Esophagus muscularis mucosa (tissue), 4 donors: ENCODE results near the gene HECTD4. TPM values are rescaled to one million over a fixed set of nuclear protein-coding genes. Genes with fewer than 3 reads are reported as not detected.

Source experiments
- DNase-seq: peaks from one replicate; pipeline ENCODE4 v3.0.0-alpha.2; 2017; ENCODE audit errors: extremely low spot score
- H3K27ac ChIP-seq, 4 donors: fragments of 200-600 bp; sonication (generic); replicated peaks in 1 of 4; 1 replicate in 3 of 4; 2 replicates in 1 of 4; pipeline ENCODE4 v1.5.1; 2016 to 2019; ENCODE audit warnings: mild to moderate bottlenecking in 1 of 4
- H3K27me3 ChIP-seq, 4 donors: fragments of 200-600 bp; sonication (generic); one replicate each; pipeline versions ENCODE4 v1.5.1 to v1.6.0; 2016 to 2019
- H3K36me3 ChIP-seq, 4 donors: fragments of 200-600 bp; sonication (generic); one replicate each; pipeline ENCODE4 v1.5.1; 2016 to 2019
- H3K4me1 ChIP-seq, 4 donors: fragments of 200-600 bp; sonication (generic); one replicate each; pipeline ENCODE4 v1.5.1; 2016 to 2019
- H3K4me3 ChIP-seq, 4 donors: fragments of 200-600 bp; sonication (generic); 1 replicate in 2 of 4; 2 replicates in 2 of 4; pipeline ENCODE4 v1.5.1; 2016 to 2019; ENCODE audit warnings: mild to moderate bottlenecking in 4 of 4, moderate library complexity in 1 of 4
- H3K9me3 ChIP-seq, 4 donors: fragments of 200-600 bp; sonication (generic); 1 replicate in 3 of 4; 2 replicates in 1 of 4; pipeline ENCODE4 v1.5.1; 2016 to 2019
- EP300 ChIP-seq: sonication (generic); formaldehyde crosslinking; IDR thresholded peaks from one replicate; pipeline ENCODE4 v1.6.1; 2017; ENCODE audit warnings: antibody characterized with exemption
- POLR2A ChIP-seq: fragments of 450-650 bp; IDR thresholded peaks from one replicate; pipeline ENCODE4 v1.6.1; 2017; ENCODE audit warnings: antibody characterized with exemption, moderate library complexity, mild to moderate bottlenecking, low read depth
- POLR2AphosphoS5 ChIP-seq, 2 donors: sonication (generic); formaldehyde crosslinking; IDR thresholded peaks; one replicate each; pipeline ENCODE4 v1.6.1; 2017; ENCODE audit warnings: antibody characterized with exemption in 2 of 2
- WGBS: methylation state at CpG from one replicate; pipeline ENCODE4 v1.1.5; 2018; 5-methylcytosine and 5-hydroxymethylcytosine counted together
- intact Hi-C: fragments of 100-400 bp; cut with DNase I; formaldehyde crosslinking; loops from one replicate; pipeline ENCODE4 v1.15.1; 2023
- total RNA-seq, 4 donors: library from RNA; depleted of rRNA; stranded (reverse); fragments of >200 nt; gene quantifications; one replicate each; pipeline versions ENCODE4 v1.1.0 to v1.2.1, GENCODE V29; 2016
- TF ChIP-seq, protein P1 (sequence below), 3 experiments: fragments of 200-600 bp in 2 of 3; fragments of 450-650 bp in 1 of 3; sonication (generic) in 2 of 3; IDR thresholded peaks; one replicate each; pipeline ENCODE4 v1.5.1; 2017 to 2019; ENCODE audit warnings: antibody characterized with exemption in 3 of 3, mild to moderate bottlenecking in 2 of 3, moderate library complexity in 1 of 3

The HECTD4 gene
- total RNA-seq, 4 donors from 2014 or later = 27.3 to 59.3 (median 44.9) TPM

GRCh38 chr12:112357214-112357613, 25.0 kb downstream of the HECTD4 start:
- DNase-seq = no peak
- no peak overlapping the region for H3K4me3 ChIP-seq
- whole genome bisulfite sequencing = 75% methylated on average over 2 of the region's 2 CpGs
- intact Hi-C loops = no loop called here
- H3K27ac ChIP-seq = no peak overlapping the region
- peaks cover 0 to 12% (median 10%) of the 10 kb centered on the region in 4 donors for H3K4me1 ChIP-seq
- TF ChIP-seq EP300 (no peak), POLR2A (no peak), POLR2AphosphoS5 (IDR thresholded peaks at IDR 0.05) (no peak)
- TF ChIP-seq, protein P1, sequence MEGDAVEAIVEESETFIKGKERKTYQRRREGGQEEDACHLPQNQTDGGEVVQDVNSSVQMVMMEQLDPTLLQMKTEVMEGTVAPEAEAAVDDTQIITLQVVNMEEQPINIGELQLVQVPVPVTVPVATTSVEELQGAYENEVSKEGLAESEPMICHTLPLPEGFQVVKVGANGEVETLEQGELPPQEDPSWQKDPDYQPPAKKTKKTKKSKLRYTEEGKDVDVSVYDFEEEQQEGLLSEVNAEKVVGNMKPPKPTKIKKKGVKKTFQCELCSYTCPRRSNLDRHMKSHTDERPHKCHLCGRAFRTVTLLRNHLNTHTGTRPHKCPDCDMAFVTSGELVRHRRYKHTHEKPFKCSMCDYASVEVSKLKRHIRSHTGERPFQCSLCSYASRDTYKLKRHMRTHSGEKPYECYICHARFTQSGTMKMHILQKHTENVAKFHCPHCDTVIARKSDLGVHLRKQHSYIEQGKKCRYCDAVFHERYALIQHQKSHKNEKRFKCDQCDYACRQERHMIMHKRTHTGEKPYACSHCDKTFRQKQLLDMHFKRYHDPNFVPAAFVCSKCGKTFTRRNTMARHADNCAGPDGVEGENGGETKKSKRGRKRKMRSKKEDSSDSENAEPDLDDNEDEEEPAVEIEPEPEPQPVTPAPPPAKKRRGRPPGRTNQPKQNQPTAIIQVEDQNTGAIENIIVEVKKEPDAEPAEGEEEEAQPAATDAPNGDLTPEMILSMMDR (IDR thresholded peaks at IDR 0.05) = no peak
- H3K9me3 ChIP-seq = no peaks in the 10 kb centered on the region
- H3K36me3 ChIP-seq = no peaks in the 10 kb centered on the region
- no peaks in the 10 kb centered on the region for H3K27me3 ChIP-seq

- WGBS = 91% methylated on average over 4 of the region's 4 CpGs
- Histone ChIP-seq H3K27ac (no peak overlapping the region), H3K4me3 (no peak overlapping the region), H3K36me3 (no peaks in the 10 kb centered on the region), H3K27me3 (no peaks in the 10 kb centered on the region), H3K9me3 (no peaks in the 10 kb centered on the region), H3K4me1 (peaks cover 6 to 32% (median 30%) of the 10 kb centered on the region in 4 donors)
- no peak for DNase-seq
- intact Hi-C loops = no loop called here
- TF ChIP-seq EP300 = no peak
- no peak for TF ChIP-seq POLR2AphosphoS5 (IDR thresholded peaks at IDR 0.05)
These were observed 27.8 kb downstream of the HECTD4 start for GRCh38 chr12:112354399-112354798.

DNA sequence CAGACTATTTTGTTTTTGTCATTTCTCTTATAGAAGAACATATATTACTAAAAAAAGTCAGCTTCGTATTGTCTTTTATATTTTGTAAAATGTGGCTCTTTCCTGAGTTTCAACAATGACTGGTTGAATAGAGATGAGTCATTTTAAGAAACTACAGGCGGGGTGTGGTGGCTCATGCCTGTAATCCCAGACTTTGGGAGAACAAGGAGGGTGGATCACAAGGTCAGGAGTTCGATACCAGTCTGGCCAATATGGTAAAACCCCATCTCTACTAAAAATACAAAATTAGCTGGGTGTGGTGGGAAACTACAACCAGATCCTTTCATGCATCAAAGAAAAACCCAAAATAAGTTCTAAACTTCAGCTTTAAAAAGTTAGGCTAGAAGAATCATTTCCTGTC, 28.8 kb downstream of the HECTD4 start:
- H3K4me3 ChIP-seq = no peak overlapping the region
- intact Hi-C loops = no loop called here
- H3K9me3 ChIP-seq = no peaks in the 10 kb centered on the region
- TF ChIP-seq POLR2A = no peak
- TF ChIP-seq EP300 = no peak
- TF ChIP-seq, protein P1 (IDR thresholded peaks at IDR 0.05) = no peak
- TF ChIP-seq POLR2AphosphoS5 (IDR thresholded peaks at IDR 0.05) = no peak
- no peaks in the 10 kb centered on the region for H3K36me3 ChIP-seq
- no peaks in the 10 kb centered on the region for H3K27me3 ChIP-seq
- peaks cover 6 to 35% (median 32%) of the 10 kb centered on the region in 4 donors for H3K4me1 ChIP-seq
- WGBS = 89% methylated on average over 3 of the region's 3 CpGs
- no peak for DNase-seq
- no peak overlapping the region for H3K27ac ChIP-seq

GRCh38 chr12:112352921-112353320, 29.3 kb downstream of the HECTD4 start:
- 100% methylated on average over 1 of the region's 1 CpG for WGBS
- DNase-seq = no peak
- H3K9me3 ChIP-seq = no peaks in the 10 kb centered on the region
- H3K4me3 ChIP-seq = no peak overlapping the region
- no peaks in the 10 kb centered on the region for H3K27me3 ChIP-seq
- peaks cover 6 to 36% (median 32%) of the 10 kb centered on the region in 4 donors for H3K4me1 ChIP-seq
- H3K36me3 ChIP-seq = no peaks in the 10 kb centered on the region
- no peak overlapping the region for H3K27ac ChIP-seq
- intact Hi-C loops = no loop called here
- TF ChIP-seq POLR2A = no peak
- TF ChIP-seq, protein P1 (IDR thresholded peaks at IDR 0.05) = no peak

- 74% methylated on average over 3 of the region's 3 CpGs for WGBS
- no peak for DNase-seq
- intact Hi-C loops = no loop called here
These were observed 31.3 kb downstream of the HECTD4 start for GRCh38 chr12:112350593-112351592.

More at GRCh38 chr12:112350593-112351592, 31.3 kb downstream of the HECTD4 start:
- no peak for TF ChIP-seq POLR2AphosphoS5 (IDR thresholded peaks at IDR 0.05)
- TF ChIP-seq, protein P1 (IDR thresholded peaks at IDR 0.05) = no peak
- no peak for TF ChIP-seq EP300
- no peak for TF ChIP-seq POLR2A
- H3K4me1 ChIP-seq = peaks cover 6 to 49% (median 38%) of the 10 kb centered on the region in 4 donors
- H3K27ac ChIP-seq = no peak overlapping the region
- H3K36me3 ChIP-seq = no peaks in the 10 kb centered on the region
- H3K4me3 ChIP-seq = no peak overlapping the region
- H3K27me3 ChIP-seq = no peaks in the 10 kb centered on the region
- no peaks in the 10 kb centered on the region for H3K9me3 ChIP-seq
